ENCODE results near the gene BTBD2. TPM values are rescaled to one million over a fixed set of nuclear protein-coding genes. Genes with fewer than 3 reads are reported as not detected.

BTBD2 gene
- total and polyA plus RNA-seq, 8 donors: 63.1 to 112 (median 95.2) TPM

DNA sequence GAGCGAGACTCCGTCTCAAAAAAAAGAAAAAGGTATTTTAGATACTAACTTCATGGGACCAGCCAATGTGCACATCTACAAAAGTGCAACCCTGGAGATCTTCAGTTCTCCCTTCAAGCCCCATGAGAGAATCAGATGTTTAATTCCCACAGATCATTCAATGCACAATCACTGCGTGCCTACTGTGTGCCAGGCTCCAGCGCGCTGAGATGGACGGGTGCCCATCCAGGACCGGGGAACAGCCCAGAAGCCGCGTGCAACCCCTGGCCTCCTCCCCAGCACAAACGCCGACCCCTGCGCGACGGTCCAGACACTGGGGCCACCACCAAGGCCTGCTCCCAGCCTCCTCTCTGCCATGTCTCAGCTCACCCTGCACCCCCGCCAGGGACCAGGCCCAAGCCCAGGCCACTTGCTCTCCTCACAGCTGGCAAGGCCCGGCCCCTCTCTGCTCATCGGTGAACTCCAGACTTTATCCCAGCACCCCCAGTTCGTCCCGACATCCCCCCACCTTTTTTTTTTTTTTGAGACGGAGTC lies 5.3 kb downstream of the BTBD2 start:
- H3K36me3 ChIP-seq: no peaks in the 10 kb centered on the region
- TF ChIP-seq, protein P1, sequence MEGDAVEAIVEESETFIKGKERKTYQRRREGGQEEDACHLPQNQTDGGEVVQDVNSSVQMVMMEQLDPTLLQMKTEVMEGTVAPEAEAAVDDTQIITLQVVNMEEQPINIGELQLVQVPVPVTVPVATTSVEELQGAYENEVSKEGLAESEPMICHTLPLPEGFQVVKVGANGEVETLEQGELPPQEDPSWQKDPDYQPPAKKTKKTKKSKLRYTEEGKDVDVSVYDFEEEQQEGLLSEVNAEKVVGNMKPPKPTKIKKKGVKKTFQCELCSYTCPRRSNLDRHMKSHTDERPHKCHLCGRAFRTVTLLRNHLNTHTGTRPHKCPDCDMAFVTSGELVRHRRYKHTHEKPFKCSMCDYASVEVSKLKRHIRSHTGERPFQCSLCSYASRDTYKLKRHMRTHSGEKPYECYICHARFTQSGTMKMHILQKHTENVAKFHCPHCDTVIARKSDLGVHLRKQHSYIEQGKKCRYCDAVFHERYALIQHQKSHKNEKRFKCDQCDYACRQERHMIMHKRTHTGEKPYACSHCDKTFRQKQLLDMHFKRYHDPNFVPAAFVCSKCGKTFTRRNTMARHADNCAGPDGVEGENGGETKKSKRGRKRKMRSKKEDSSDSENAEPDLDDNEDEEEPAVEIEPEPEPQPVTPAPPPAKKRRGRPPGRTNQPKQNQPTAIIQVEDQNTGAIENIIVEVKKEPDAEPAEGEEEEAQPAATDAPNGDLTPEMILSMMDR (IDR thresholded peaks at IDR 0.05): no peak
- ATAC-seq (no peak), DNase-seq (no peak)
- H3K27ac ChIP-seq: no peak overlapping the region
- no peaks in the 10 kb centered on the region for H3K27me3 ChIP-seq
- no peaks in the 10 kb centered on the region for H3K9me3 ChIP-seq
- intact Hi-C loops (cut with DNase I): no loop called here
- no peak overlapping the region for H3K4me3 ChIP-seq
- H3K4me1 ChIP-seq: peaks cover 0 to 3% of the 10 kb centered on the region in 2 donors

DNA sequence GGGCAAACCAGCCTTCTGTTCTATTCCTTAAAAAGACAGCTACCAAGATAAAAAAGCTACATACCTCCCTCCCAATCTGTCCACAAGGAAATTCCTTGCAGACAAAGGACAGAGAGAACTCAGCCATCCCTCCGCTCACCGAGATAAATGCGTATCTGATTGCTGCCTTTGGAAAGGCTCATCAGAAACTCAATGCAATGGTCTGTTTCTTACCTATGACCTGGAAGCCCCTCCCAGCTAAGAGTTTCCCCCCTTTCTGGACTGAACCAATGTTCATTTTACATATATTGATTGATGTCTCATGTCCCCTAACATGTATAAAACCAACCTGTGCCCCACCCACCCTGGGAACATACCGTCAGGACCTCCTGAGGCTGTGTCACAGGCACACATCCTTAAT lies 11.6 kb downstream of the BTBD2 start:
- Histone ChIP-seq H3K4me3 (no peak overlapping the region), H3K27me3 (no peaks in the 10 kb centered on the region), H3K27ac (no peak overlapping the region), H3K36me3 (peaks cover 0 to 27% of the 10 kb centered on the region in 2 donors), H3K9me3 (no peaks in the 10 kb centered on the region), H3K4me1 (no peaks in the 10 kb centered on the region)
- ATAC-seq (no peak), DNase-seq (no peak)
- TF ChIP-seq, protein P1 (IDR thresholded peaks at IDR 0.05): no peak
- intact Hi-C loops (cut with DNase I): no loop called here

DNA sequence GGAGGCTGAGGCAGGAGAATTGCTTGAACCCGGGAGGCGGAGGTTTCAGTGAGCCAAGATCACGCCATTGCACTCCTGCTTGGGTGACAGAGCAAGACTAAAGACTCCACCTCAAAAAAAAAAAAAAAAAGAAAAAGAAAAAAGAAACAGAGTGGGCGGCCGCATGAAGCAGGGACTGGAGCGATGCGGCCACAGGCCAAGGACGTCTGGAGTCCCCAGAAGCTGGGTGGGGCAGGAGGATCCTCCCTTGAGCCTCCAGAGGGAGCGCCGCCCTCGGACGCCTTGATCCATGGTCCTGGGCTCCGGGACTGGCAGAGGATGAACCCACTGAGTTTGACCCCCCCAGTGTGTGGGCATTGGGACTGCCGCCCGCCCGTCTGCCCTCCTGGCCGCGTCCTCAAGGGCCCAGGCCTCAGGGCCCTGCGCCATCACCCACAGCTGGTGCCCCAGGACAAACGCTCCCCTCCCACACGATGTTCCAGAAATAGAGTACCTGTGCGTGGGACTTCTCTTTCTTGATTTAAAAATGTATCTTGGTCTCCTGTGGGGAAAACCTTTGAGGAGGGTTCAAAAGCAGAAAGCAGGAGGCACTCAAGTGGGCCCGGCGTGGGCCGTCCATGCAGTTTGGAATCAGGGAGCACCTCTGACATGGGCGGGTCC lies 15.5 kb downstream of the BTBD2 start:
- Histone ChIP-seq H3K4me3 (no peak overlapping the region), H3K27me3 (no peaks in the 10 kb centered on the region), H3K27ac (no peak overlapping the region), H3K9me3 (no peaks in the 10 kb centered on the region), H3K4me1 (no peaks in the 10 kb centered on the region), H3K36me3 (peaks cover 0 to 50% of the 10 kb centered on the region in 2 donors)
- TF ChIP-seq, protein P1 (IDR thresholded peaks at IDR 0.05): no peak
- ATAC-seq (no peak), DNase-seq (no peak)
- intact Hi-C loops (cut with DNase I): no loop called here

DNA sequence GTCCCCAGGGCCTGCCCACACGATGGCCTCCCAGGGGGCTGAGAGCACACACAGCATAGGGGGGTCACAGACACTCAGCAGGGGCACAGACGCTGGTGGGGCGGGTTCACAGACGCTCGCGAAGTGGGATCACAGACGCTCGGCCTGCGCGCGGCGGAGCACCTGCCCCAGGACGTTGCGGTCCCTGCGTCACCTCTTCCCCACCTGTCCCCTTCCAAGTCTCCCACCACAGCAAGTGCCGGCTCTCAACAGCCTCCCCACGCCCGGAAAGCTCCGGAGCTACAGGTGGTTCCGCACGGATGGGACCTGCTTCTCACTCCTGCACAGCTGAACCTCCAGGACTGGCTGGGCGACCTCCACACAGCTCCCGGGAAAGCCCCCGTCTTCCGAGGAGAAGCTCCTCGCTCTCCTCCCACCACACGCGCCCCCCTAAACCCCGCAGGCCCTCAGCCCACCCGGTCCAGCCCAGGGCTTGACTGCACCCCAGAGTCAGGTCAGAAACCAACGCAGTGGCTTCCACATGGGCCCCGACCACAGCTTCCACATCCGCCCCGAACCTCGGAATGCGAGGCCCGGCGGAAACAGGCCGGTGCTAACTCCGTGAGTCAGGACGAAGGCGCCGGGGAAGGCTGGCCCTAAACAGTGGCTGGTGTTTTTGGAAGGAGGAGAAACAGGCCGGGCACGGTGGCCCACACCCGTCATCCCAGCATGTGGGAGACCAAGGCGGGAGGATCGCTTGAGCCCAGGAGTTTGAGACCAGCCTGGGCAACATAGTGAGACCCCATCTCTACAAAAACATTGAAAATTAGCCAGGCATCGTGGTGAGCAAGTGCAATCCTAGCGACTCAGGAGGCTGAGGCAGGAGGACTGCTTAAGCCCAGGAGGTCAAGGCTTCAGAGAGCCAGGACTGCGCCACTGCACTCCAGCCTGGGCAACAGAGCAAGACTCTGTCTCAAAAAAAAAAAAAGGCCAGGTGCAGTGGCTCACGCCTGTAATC lies 16.5 kb downstream of the BTBD2 start:
- no peak for DNase-seq

More for the DNA sequence above, 16.5 kb downstream of the BTBD2 start:
- ATAC-seq: no peak
- Histone ChIP-seq H3K36me3 (peaks cover 0 to 55% of the 10 kb centered on the region in 2 donors), H3K27ac (no peak overlapping the region), H3K4me3 (no peak overlapping the region), H3K4me1 (no peaks in the 10 kb centered on the region), H3K27me3 (no peaks in the 10 kb centered on the region), H3K9me3 (no peaks in the 10 kb centered on the region)
- TF ChIP-seq, protein P1 (IDR thresholded peaks at IDR 0.05): no peak
- intact Hi-C loops (cut with DNase I): no loop called here

Data from left lung (tissue), 10 donors.